Activated CD4-positive, CD25-positive, alpha-beta regulatory T cell treated with anti-CD3 and anti-CD28 coated beads, Interleukin-2, amount 50 U/mL, for 24 hours (primary cell): Measurements from ENCODE around the gene FCGR2B.
"Not testable (repeated sequence)": the region's sequence is repeated elsewhere in the genome, so short reads cannot be mapped to it uniquely, and the experiment has no call there.

Experiments used
- ATAC-seq, 2 donors: fragments of 150-1000 bp; cut with Tn5 transposase; one replicate each; pipeline ENCODE4 v1.10.0; 2021; ENCODE audit warnings: mild to moderate bottlenecking in 1 of 2, moderate library complexity in 1 of 2

The FCGR2B gene

DNA sequence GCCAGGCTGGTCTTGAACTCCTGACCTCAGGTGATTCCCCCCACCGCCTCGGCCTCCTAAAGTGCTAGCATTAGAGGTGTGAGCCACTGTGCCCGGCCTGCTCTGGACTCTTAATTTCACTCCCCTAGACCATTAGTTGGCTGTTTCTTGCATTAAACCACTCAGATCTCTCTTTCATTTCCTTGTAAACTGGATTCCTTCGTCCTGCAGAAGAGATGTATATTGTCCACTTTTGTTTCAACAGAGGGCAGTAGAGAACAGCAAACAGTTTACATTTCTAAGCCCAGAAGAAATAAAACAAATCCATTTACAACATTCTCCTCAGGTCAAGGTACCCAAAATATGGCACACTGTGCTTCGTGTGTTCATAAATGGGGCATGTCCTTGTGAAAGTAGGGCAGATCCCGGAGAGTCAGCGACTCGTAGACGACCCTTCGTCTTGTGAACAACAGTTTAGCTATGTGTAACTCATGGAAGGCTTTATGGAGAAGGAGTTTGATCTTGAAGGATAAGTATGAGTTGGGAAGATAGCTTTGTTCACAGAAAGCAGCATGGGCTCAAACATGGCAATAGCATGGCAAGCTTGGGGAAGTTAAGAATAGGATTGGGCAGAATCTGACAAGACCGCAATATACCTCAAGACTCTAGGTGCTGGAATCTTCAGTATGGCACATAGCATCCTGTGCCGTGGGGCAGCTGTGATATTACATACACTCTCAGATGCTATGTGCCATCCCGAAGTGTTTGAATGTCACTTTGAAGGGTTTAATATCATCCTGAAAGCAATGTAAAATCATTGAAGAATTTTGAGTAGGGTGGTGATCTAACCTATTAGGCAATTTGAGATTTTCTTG, 15.2 kb upstream of the FCGR2B start:
- ATAC-seq, result not testable (repeated sequence)

DNA sequence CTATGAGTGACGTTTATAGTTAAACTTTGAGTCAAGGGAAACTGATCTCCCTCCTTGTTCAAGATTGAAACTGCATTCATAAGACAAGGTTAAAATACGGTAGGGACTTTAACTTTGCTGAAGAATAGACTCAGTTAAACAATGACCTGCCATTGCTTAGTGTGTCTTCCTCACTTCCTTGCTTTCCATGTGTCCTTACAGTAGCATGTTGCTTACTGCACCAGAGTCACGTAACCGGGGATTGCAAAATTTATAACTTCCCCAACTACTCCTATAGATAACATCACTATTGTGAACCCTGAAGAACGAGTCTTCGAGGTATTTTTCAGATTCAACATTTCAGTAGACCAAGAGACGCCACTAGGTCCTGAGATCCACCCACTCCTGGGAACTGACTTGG, 9.4 kb upstream of the FCGR2B start:
- ATAC-seq, result not testable (repeated sequence)

DNA sequence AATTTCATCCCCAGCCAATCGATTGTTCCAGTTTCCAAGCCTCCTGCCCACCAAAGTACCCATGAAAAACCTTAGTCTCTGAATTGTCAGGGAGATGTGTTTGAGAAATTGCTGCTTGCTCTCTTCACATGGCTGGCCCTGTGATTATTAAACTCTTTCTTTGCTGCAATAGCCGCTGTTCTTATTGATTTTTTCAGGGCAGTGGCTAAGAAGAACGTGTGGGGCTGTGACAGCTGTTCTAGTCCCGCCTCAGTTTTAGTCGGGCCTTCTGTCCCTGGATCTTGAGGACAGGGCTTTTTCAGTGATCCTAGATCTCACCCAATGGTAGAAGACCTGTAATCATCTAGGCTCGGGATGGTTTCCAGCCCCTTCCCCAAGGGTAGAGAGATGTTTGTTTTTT, 9.0 kb upstream of the FCGR2B start:
- ATAC-seq, result not testable (repeated sequence)

DNA sequence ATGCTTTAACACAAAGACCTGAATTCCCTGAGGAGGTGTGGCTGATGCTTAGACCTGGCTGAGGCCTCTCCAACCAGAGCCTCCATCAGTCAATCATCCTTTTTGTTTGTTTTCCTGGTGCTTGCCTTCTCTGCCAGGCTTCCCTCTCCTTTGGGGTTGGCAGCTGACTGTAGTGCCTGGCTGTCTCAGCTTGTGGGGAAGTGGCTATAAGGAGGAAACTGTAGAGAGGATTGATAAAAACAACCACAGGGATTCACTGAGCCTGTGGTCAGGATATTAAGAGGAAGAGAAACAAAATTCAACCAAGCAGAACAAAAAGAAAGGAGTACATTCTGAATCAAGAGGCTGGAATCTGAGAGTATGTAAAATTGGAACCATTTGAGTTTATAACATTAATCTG, 4.4 kb upstream of the FCGR2B start:
- ATAC-seq, result not testable (repeated sequence)

DNA sequence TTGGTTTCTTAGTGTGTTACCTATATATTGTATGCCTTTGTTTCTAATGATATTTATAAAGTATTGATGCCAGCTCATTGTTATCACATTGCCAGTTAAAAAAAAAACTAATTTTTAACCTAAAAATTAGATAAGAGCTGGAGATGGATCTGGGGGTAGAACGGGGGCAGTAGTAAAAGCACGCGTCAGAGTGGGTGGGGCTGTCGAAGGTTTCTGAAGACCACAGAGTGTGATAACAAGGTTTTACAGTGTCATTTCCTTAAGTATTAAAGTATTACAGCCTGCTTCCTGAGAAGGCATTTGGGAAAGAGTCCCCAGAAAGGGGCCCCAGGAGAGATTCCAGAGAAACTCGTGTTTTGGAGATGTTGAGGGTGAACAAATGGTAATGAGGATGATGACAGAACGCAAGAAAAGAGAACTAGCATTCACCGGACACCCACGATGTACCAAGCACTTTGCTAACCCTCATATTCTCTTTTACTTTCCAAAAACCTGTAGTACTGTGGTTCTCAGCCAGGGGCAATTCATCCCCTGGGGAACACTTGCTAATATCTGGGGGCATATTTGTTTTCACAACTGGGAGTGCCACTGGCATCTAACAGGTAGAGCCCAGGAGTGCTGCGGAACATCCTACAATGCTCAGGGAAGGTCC, 1.2 kb upstream of the FCGR2B start:
- ATAC-seq, result not testable (repeated sequence)

DNA sequence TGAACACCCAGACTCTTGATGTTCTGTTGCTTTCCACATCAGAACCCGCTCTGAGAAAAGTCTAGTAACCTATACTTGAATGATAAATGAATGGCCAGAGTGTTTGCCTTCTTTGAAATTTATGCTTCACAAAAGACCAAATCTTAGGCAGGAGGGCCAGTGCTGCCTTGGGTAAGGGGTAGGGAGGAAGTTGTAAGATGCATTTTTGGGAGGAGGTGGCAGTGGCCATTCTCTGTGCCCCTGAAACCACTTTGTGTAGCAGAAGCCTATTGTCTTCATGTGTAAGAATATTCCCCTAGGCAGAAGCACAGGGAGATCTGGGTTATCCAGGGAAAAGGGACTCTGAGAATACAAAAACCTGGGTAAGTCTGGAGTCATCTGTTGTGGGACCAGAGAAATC, 626 bp downstream of the FCGR2B start:
- peak in 1 of 2 donors; percentile 17 for ATAC-seq

DNA sequence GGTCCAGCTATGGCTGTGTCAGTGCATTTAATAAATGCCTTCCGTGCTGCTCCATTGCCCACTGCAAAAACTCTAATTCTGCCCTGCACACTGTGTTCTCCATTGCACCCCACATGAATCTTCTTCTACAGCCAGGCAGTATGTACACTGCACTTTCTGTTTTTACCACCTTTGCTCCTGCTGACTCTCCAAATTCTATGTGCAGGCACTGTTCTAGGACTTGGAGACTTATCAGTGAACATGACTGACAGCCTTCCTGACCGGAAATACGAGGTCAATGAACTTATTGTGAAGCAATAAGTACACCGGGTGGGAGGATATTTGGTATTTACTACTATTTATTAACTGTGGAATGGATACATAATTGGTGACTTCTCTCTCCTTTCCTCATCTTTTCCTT, 1.7 kb downstream of the FCGR2B start:
- not testable (repeated sequence) for ATAC-seq

DNA sequence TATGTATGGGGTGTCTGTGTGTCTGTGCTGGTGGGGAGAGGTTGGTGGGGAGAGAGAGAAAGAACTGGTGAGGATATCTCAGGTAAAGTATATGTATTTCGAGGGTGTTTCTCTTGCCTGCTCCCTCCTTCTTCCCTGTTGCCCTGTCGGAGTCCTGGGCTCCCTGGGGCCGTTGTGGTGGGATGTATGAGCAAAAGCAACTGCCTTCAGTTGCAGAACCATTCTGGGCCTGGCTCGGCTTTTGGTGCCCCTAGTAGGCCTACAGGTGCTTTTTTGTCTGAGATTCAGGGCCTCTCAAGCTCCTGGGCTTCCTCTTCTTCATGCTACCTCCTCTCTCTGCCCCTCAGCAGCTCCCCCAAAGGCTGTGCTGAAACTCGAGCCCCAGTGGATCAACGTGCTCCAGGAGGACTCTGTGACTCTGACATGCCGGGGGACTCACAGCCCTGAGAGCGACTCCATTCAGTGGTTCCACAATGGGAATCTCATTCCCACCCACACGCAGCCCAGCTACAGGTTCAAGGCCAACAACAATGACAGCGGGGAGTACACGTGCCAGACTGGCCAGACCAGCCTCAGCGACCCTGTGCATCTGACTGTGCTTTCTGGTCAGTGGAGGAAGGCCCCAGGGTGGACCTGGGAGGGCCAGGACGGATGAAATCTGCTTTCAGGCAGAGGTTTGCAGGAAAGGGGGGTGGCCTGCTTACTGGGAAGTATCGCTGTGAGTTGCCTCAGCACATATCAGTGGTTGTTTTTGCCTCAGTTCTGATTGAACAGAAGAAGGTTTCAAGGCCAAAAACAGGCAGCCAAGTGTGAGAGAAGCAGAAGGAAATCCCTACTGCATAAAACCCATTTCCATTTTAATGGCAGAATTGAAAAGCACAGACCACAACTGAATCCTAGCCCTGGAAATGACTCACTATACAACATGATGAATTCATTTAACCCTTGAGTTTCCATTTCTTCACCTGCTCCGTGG, 8.4 kb downstream of the FCGR2B start:
- peak in 1 of 2 donors; percentile 24 for ATAC-seq

DNA sequence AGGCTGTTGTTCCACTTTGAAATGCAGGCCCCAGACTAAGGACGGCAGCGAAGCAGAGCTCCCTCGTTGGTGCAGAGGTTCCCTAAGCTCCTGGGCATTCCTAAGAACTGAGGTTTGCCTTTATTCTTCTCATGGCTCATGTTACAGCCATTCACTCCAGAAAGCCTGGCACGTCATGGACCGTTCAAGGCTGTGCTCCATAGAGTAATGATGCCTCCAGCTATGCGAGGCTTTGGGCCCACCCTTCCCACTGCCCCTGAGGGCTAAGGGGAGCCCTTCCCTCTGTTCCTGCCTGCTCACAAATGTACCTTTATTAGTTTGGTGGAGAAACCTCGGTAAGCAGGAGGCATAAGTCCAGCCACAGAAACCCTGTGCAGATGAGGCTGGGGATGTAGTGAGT, 10.5 kb downstream of the FCGR2B start:
- ATAC-seq, result not testable (repeated sequence)

DNA sequence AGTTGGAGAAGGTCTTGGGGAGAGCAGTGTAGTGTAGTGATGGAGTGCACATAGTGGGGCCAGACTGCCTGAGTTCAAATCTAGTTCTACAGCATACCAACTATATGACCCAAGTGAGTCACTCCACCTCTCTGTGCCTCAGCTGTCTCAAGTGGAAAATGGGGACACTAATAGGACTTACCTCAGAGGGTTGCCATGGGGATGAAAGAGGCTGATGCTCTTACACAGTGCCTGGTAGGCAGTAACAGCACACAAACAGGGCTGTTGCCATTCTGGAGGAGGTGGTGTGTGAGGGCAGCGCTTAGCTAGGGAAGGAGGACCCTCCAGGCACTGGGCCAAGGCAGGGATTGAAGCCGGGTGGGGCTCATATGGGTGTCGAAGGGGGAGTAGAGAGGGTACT, 11.5 kb downstream of the FCGR2B start:
- peak in 1 of 2 donors; percentile 38 for ATAC-seq

DNA sequence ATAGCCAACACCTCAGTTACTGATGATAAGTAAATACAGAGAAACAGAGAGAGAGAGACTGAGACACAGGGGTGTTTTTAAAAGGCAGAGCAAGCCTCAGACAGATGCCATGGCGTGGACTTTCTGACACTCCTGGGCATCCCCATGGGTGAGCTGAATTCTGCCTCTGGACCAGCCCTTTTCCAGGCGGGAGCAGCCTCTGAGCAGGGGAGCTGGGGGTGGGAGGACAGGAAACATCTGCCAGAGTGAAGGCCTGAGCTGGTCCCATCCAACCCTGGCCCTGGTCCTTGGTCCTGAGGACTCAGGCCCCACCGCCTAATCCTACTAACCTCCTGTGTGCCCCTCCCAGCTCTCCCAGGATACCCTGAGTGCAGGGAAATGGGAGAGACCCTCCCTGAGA, 12.0 kb downstream of the FCGR2B start:
- not testable (repeated sequence) for ATAC-seq

DNA sequence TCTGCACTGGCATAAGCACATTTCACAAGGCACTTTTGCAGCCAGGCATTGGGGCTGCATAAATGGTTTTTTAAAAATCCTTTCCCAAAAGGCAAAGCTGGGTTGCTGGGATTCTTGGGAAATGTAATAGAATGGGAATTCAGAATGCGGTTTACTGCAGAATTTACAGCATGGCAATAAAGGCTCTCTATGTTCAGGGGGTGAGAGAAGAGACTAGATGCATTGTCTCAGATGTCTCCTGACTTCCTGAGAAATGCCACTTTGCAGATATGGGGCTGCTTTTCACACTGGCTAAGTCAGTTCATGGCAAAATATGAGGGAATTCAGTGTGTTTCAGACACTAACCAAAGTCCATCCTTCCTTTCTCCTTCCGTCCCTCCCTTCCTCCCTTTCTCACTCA, 13.5 kb downstream of the FCGR2B start:
- ATAC-seq, result no peak

DNA sequence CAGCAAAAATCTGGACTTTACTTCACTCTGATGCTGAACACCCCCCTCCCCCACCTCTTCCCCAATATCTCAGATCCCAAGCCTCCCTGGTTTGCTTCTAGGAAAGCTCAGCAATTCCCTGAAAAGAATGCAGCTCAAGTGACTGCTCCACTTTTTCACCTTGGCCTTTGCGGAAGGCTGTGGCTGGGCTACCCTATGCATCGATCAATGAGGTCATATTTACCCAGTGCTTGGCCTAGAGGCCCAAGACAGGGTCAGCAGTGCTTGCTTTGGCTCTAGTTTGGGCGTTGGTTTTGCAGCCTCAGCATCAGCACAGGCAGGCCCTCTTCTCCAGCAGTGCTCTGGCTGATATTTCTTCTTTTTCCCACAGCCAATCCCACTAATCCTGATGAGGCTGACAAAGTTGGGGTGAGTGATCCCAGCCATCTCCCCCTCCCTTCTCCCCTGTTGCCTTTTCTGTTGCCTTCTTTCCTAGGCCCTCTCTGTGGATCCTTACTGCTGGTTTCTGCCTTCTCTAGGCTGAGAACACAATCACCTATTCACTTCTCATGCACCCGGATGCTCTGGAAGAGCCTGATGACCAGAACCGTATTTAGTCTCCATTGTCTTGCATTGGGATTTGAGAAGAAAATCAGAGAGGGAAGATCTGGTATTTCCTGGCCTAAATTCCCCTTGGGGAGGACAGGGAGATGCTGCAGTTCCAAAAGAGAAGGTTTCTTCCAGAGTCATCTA, 14.2 kb downstream of the FCGR2B start:
- ATAC-seq, result no peak

DNA sequence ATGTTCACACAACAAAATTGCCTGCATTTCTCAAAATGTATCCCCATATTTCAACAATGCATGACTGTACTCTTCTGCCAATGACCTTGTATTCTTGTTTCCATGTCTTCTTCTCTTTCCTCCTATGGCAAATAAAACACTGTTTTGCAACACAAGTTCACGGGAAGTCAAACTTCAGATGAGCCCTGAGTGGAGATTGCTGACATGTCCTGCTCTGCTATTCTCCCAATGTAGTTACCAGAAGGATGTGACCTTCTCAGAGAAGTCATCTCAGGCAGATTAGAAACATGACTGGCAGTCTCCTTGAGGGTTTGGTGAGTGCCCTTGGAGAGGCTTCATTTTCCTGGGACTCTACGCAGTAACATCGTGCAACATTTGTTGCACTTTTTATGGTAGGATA, 15.6 kb downstream of the FCGR2B start:
- no peak for ATAC-seq

DNA sequence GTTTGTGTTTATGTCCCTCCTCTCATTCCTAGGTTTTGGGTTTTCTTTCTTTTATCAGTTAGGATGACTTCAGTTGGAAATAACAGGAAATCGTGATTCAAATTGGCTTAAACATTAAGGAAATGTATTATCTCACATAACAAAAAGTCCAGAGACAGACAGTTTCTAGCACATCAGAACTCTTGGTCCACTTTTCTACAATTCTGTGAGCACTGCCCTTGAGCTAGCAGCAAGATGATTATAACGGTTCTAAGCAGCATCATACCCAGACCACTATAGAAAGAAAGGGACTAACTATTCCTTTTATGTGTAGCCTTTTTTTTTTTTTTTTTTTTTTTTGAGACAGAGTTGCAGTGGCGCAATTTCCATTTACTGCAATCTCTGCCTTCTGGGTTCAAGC, 18.9 kb downstream of the FCGR2B start:
- ATAC-seq, result no peak

DNA sequence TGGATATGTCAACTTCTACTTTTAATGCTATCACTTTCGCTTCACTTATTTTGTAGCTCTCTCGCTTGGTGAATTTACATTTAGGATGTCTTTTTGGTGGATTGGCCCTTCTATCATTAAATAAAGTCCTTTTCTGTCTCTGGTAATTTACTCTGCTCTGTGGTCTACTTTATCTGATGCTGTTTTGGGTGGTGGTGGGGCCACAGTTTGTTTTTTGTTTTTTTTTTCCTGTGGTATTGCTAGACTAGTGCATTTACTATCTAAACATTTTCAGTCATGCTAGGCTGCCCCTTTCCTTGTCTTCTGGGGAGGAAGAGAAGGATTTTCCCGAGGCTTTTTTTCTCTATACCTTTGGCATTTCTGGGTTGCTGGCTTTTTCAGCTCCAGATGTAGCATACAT, 26.0 kb downstream of the FCGR2B start:
- ATAC-seq, result no peak

DNA sequence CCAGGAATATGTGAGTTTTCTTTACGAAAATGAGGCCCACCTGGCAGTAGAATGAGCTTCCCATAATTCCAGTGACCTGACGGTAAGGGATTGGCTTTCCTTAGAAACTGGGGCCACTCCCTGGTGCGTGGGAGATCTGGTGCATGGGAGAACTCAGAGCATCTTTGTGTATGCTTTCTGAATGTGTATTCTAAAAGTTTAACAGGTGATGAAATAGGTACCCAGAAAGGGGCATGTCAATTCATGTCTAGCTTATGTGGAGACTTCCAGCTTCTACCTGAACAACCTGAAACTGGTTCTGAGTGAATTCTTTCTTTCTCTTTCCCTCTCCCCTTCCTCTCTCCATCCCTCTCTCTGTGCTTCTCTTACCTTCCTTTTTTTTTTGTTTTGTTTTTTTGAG, 28.9 kb downstream of the FCGR2B start:
- ATAC-seq, result no peak

DNA sequence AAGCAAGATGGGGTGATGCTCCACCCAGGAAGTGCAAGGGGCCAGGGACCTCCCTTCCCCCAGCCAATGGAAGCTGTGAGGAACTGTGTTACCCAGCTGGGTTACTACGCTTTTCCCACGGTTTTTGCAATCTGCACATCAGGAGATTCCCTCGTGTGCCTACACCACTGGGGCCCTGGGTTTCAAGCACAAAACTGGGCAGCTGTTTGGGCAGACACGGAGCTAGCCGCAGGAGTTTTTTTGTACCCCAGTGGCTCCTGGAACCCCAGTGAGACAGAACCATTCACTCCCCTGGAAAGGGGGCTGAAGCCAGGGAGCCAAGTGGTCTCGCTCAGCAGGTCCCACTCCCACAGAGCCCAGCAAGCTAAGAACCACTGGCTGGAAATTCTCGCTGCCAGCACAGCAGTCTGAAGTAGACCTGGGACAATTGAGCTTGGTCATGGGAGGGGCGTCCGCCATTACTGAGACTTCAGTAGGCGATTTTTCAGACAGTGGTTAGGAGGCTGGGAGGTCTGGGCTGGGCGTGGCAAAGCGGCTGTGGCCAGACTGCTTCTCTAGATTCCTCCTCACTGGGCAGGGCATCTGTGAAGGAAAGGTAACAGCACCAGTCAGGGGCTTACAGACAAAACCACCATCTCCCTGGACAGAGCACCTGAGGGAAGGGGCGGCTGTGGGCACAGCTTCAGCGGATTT, 30.2 kb downstream of the FCGR2B start:
- ATAC-seq, result not testable (repeated sequence)

DNA sequence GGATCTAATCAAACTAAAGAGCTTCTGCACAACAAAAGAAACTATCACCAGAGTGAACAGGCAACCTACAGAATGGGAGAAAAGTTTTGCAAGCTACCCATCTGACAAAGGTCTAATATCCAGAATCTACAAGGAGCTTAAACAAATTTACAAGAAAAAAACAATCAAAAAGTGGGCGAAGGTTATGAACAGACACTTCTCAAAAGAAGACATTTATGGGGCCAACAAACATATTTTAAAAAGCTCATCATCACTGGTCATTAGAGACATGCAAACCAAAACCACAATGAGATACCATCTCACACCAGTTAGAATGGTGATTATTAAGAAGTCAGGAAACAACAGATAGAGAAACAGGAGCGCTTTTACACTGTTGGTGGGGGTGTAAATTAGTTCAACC, 35.4 kb downstream of the FCGR2B start:
- ATAC-seq, result not testable (repeated sequence)

DNA sequence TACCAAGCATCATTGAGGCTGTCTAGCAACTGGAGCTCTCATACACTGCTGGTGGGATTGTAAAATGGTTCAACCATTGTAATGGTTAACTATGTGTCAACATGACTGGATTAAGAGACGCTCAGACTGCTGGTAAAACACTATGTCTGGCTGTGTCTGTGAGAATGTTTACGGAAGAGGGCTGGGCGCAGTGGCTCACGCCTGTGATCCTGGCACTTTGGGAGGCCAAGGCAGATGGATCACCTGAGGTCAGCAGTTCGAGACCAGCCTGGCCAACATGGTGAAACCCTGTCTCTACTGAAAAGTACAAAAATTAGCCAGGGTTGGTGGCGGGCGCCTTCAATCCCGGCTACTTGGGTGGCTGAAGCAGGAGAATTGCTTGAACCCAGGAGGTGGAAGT, 39.3 kb downstream of the FCGR2B start:
- no peak for ATAC-seq

DNA sequence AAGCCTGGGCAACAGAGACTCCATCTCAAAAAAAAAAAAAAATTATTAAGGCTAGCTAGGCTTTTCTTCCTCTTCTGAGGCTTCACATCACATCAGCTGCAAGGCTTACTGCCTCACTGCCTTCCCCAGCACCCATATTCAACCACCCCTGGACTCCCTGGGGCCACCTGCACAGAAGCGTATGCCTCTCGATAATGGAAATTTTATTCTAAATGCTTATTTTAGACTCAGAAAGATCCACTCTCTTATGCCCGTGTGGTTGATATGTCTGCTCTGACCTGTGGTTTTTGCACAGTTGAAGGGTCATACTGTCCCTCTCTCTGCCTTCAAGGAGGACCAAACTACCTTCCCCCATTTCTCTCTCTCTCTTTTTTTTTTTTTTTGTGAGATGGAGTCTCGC, 42.6 kb downstream of the FCGR2B start:
- no peak for ATAC-seq

DNA sequence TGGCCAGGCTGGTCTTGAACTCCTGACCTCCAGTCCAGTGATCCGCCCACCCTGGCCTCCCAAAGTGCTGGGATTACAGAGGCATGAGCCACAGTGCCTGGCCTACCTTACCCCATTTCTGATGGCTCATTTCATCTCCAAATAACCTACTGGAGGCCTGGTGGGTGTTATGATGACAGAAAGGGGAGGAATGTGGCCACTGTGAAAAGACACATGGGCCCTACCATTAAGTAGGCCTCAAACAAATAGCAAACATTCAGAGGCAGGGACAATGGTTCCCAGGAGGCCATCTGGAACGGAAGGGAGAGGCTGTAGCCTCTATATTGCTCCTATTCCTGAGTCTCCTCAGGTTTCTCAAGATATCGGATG, 43.2 kb downstream of the FCGR2B start:
- ATAC-seq, result no peak
